Duodenal mucosa (tissue), 2 donors: Measurements from ENCODE around the gene ATP6V0A1.
"Not testable (repeated sequence)": the region's sequence is repeated elsewhere in the genome, so short reads cannot be mapped to it uniquely, and the experiment has no call there.

Source experiments
- H3K27ac ChIP-seq: one replicate; pipeline ENCODE4 v1.7.0; 2013; ENCODE audit warnings: low read depth, low read length
- H3K27me3 ChIP-seq, 2 donors: one replicate each; pipeline ENCODE4 v1.7.0; 2013; ENCODE audit warnings: low read length in 2 of 2, control low read depth in 1 of 2; ENCODE audit not compliant: insufficient read depth in 2 of 2, control insufficient read depth in 1 of 2
- H3K36me3 ChIP-seq, 2 donors: one replicate each; pipeline ENCODE4 v1.7.0; 2013; ENCODE audit warnings: low read length in 2 of 2, control low read depth in 1 of 2; ENCODE audit not compliant: insufficient read depth in 2 of 2, control insufficient read depth in 1 of 2
- H3K4me1 ChIP-seq, 2 donors: one replicate each; pipeline ENCODE4 v1.7.0; 2013; ENCODE audit warnings: low read length in 2 of 2, control low read depth in 1 of 2; ENCODE audit not compliant: insufficient read depth in 2 of 2, control insufficient read depth in 1 of 2
- H3K4me3 ChIP-seq, 2 donors: one replicate each; pipeline ENCODE4 v1.7.0; 2013; ENCODE audit warnings: low read length in 2 of 2, low read depth in 1 of 2
- H3K9ac ChIP-seq, 2 donors: one replicate each; pipeline ENCODE4 v1.7.0; 2013; ENCODE audit warnings: low read length in 2 of 2, low read depth in 1 of 2
- H3K9me3 ChIP-seq, 2 donors: one replicate each; pipeline ENCODE4 v1.7.0; 2013; ENCODE audit warnings: low read length in 2 of 2, control low read depth in 1 of 2; ENCODE audit not compliant: control insufficient read depth in 1 of 2

Gene ATP6V0A1

GRCh38 chr17:42476411-42476810 is 17.7 kb downstream of the ATP6V0A1 start:
- H3K4me1 ChIP-seq = peaks cover 6 to 17% of the 10 kb centered on the region in 2 donors
- peaks cover 19 to 54% of the 10 kb centered on the region in 2 donors for H3K36me3 ChIP-seq
- H3K9me3 ChIP-seq = no peaks in the 10 kb centered on the region
- no peak overlapping the region for H3K4me3 ChIP-seq
- H3K27ac ChIP-seq = no peak overlapping the region
- H3K9ac ChIP-seq = no peak overlapping the region
- no peaks in the 10 kb centered on the region for H3K27me3 ChIP-seq

GRCh38 chr17:42477173-42477572 is 18.5 kb downstream of the ATP6V0A1 start:
- Histone ChIP-seq H3K4me1 (peaks cover 6 to 17% of the 10 kb centered on the region in 2 donors), H3K9ac (no peak overlapping the region), H3K4me3 (no peak overlapping the region), H3K36me3 (peaks cover 23 to 58% of the 10 kb centered on the region in 2 donors), H3K9me3 (no peaks in the 10 kb centered on the region), H3K27ac (no peak overlapping the region), H3K27me3 (no peaks in the 10 kb centered on the region)

DNA sequence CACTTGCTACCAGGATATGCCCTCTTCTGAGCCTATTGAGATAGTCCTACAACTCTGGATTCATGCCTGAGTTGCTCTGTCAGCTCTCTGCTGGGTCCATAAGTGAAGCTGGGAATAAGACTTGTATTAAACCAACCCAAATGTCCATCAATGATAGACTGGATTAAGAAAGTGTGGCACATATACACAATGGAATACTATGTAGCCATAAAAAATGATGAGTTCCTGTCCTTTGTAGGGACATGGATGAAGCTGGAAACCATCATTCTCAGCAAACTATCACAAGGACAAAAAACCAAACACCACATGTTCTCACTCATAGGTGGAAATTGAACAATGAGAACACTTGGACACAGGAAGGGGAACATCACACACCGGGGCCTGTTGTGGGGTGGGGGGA is 19.1 kb downstream of the ATP6V0A1 start:
- H3K27me3 ChIP-seq, H3K9me3 ChIP-seq, H3K27ac ChIP-seq, H3K9ac ChIP-seq, H3K4me3 ChIP-seq: not testable (repeated sequence)
- Histone ChIP-seq H3K4me1 (peaks cover 6 to 17% of the 10 kb centered on the region in 2 donors), H3K36me3 (peaks cover 22 to 60% of the 10 kb centered on the region in 2 donors)

DNA sequence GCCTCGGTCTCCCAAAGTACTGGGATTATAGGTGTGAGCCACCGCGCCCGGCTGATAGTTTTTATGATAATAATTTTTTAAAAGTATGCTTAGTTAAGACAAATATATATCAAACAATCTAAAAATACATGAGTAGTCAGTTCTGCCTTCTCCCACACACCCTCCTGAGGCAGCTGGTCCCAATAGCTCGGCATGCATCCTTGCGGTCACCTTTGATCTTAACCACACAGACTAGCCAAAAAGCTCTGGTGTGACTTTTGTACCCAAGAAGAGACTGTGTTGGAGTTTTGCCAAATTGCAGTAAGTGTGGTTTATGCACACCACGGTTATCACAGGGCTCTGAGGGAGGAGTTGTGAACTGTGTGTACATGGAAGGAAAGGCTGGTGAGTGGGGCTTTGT is 25.6 kb downstream of the ATP6V0A1 start:
- Histone ChIP-seq H3K9ac (no peak overlapping the region), H3K4me3 (no peak overlapping the region), H3K27me3 (no peaks in the 10 kb centered on the region), H3K36me3 (peaks cover 32 to 84% of the 10 kb centered on the region in 2 donors), H3K27ac (no peak overlapping the region), H3K9me3 (no peaks in the 10 kb centered on the region), H3K4me1 (peaks cover 0 to 3% of the 10 kb centered on the region in 2 donors)

DNA sequence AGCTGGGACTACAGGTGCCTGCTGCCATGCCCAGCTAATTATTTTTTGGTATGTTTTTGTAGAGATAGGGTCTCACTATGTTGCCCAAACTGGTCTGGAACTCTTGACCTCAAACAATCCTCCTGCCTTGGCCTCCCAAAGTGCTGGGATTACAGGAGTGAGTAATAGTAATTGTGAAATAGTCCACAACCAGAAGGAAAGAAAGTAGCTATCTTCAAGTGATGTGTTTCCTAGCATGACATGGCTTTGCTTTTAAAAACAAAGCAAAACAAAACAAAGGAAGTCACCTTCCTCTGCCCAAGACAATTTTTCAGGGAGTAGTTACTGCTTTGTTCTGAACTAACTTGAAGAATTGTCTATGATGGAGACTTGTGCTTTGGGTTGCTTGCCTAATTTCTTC is 27.0 kb downstream of the ATP6V0A1 start:
- peaks cover 37 to 82% of the 10 kb centered on the region in 2 donors for H3K36me3 ChIP-seq
- no peaks in the 10 kb centered on the region for H3K27me3 ChIP-seq
- H3K4me3 ChIP-seq = no peak overlapping the region
- H3K4me1 ChIP-seq = peaks cover 0 to 3% of the 10 kb centered on the region in 2 donors
- H3K9me3 ChIP-seq = no peaks in the 10 kb centered on the region
- no peak overlapping the region for H3K27ac ChIP-seq
- H3K9ac ChIP-seq = no peak overlapping the region

- Histone ChIP-seq H3K27me3 (no peaks in the 10 kb centered on the region), H3K4me3 (no peak overlapping the region), H3K4me1 (peaks cover 0 to 3% of the 10 kb centered on the region in 2 donors), H3K9ac (no peak overlapping the region), H3K27ac (no peak overlapping the region), H3K36me3 (peaks cover 29 to 75% of the 10 kb centered on the region in 2 donors), H3K9me3 (no peaks in the 10 kb centered on the region)
These were observed 29.4 kb downstream of the ATP6V0A1 start for GRCh38 chr17:42488032-42488431.

- no peak overlapping the region for H3K9ac ChIP-seq
- H3K27ac ChIP-seq = no peak overlapping the region
- H3K4me3 ChIP-seq = no peak overlapping the region
- H3K36me3 ChIP-seq = peaks cover 13 to 70% of the 10 kb centered on the region in 2 donors
- no peaks in the 10 kb centered on the region for H3K27me3 ChIP-seq
- H3K9me3 ChIP-seq = no peaks in the 10 kb centered on the region
- no peaks in the 10 kb centered on the region for H3K4me1 ChIP-seq
These were observed 34.6 kb downstream of the ATP6V0A1 start for GRCh38 chr17:42493319-42493718.

DNA sequence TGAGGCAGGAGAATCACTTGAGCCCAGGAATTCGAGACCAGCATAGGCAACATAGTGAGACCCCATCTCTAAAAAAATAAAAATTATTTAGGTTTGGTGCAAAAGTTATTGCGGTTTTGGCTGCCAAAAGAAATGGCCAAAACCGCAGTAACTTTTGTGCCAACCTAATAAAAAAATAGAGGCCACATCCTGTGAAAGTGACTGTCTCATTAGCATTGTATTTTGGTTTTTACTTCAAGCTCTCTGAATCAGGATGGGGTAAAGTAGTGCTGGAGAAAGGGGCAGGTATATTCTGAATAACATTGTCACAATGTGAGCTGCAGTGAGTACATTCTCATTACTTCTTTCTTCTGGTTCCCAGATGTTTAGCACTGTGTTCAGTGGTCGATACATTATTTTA is 36.0 kb downstream of the ATP6V0A1 start:
- Histone ChIP-seq H3K27me3 (no peaks in the 10 kb centered on the region), H3K9me3 (no peaks in the 10 kb centered on the region), H3K4me1 (no peaks in the 10 kb centered on the region), H3K4me3 (no peak overlapping the region), H3K9ac (no peak overlapping the region), H3K36me3 (peaks cover 14 to 61% of the 10 kb centered on the region in 2 donors), H3K27ac (no peak overlapping the region)

DNA sequence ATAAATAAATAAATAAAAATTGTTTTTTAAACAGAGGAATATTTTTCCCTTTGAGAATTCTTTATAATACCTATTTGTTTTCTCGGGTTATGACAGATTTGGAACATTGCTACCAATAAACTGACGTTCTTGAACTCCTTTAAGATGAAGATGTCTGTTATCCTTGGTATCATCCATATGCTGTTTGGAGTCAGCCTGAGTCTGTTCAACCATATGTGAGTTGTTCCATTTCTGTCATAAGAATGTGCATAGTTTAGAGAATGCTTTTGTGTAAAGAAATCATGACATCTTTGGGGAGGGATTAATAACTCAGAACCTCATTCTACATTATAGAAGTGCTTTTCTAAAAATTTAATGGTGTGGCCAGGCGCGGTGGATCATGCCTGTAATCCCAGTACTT is 40.1 kb downstream of the ATP6V0A1 start:
- Histone ChIP-seq H3K9ac (no peak overlapping the region), H3K9me3 (no peaks in the 10 kb centered on the region), H3K27me3 (no peaks in the 10 kb centered on the region), H3K27ac (no peak overlapping the region), H3K4me1 (no peaks in the 10 kb centered on the region), H3K4me3 (no peak overlapping the region), H3K36me3 (peaks cover 30 to 72% of the 10 kb centered on the region in 2 donors)

GRCh38 chr17:42502091-42502490 is 43.4 kb downstream of the ATP6V0A1 start:
- Histone ChIP-seq H3K9me3 (no peaks in the 10 kb centered on the region), H3K36me3 (peaks cover 36 to 67% of the 10 kb centered on the region in 2 donors), H3K9ac (no peak overlapping the region), H3K27me3 (no peaks in the 10 kb centered on the region), H3K4me3 (no peak overlapping the region), H3K27ac (no peak overlapping the region), H3K4me1 (no peaks in the 10 kb centered on the region)

GRCh38 chr17:42502926-42503325 is 44.2 kb downstream of the ATP6V0A1 start:
- H3K9ac ChIP-seq = no peak overlapping the region
- H3K36me3 ChIP-seq = peaks cover 42 to 71% of the 10 kb centered on the region in 2 donors
- H3K9me3 ChIP-seq = no peaks in the 10 kb centered on the region

More at GRCh38 chr17:42502926-42503325, 44.2 kb downstream of the ATP6V0A1 start:
- H3K27ac ChIP-seq = no peak overlapping the region
- no peaks in the 10 kb centered on the region for H3K27me3 ChIP-seq
- H3K4me1 ChIP-seq = no peaks in the 10 kb centered on the region
- H3K4me3 ChIP-seq = no peak overlapping the region
